Measurements from ENCODE around the gene CD248.
A peak's percentile ranks its signal among the peaks of the same experiment; 100 is the strongest.
"Not testable (repeated sequence)": the region's sequence is repeated elsewhere in the genome, so short reads cannot be mapped to it uniquely, and the experiment has no call there.

CD248 gene

GRCh38 chr11:66313321-66314185, 3.3 kb downstream of the CD248 start:
- no peak for DNase-seq

DNA sequence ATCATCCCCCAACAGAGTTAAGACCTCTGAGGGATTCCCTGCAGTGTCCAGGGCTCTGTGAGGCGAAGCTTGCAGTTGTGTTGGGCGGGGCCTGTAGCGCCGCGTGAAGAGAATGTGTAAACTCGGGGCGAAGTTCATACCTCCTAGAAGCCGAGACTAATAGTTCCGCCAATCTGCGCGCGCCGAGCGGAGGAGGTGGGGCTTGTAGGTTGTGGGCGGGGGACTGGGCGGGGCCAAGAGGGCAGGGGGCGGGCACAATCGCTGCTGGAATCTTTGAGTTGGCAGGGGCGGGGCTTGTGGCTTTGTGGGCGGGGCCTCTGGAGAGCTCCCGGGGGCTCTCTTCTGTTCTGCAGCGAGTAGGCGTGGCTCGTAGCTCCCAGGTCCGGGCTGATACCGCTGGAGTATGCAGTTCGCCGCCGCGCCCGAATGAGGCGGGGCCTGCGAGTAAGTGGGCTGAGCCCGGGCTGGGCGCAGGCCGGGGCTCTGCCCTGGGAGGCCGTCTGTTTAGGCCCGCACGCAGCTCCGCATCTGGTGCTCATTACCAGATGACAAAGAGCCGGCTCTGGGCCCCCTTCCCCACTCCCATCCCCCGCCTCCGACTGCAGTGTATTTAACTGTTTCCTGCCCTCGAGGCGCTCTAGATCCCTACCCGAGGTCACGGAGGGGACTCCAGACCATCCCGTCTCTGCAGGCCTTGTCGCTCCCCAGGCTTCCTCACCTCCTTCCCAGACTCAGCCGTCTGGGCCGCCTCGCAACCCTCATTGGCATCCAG, 4.1 kb downstream of the CD248 start:
- DNase-seq, result peak; percentile 65 to 98 (median 90)

- peak in 55 of 56 donors; percentile 54 to 92 (median 81) for DNase-seq
These were observed 4.8 kb downstream of the CD248 start for GRCh38 chr11:66311965-66312548.

DNA sequence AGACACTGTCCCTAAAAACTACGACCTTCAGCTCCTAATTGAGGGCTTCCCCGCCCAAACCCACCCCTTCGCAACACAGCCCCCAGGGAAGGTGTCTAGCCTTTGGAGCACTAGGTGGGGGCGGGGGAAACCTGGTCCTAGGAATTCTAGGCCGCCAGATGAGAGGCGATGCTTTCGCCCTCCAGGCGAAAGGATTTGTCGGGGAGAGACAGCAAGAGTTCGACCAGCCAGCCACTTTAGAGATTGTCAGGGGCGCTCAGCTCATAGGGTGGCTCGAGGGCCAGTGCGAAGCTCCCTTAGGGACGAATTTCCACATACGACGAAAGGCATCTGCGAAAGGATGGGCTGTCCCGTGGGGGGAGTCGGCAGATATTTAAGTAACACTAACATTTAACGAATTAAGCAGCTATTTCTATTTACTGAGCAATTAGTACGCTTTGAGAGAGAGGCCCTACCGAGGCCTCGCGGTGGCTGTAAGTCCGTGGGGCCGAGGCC, 5.3 kb downstream of the CD248 start:
- no peak for DNase-seq

GRCh38 chr11:66310803-66311440, 5.9 kb downstream of the CD248 start:
- DNase-seq, result not testable (repeated sequence)

DNA sequence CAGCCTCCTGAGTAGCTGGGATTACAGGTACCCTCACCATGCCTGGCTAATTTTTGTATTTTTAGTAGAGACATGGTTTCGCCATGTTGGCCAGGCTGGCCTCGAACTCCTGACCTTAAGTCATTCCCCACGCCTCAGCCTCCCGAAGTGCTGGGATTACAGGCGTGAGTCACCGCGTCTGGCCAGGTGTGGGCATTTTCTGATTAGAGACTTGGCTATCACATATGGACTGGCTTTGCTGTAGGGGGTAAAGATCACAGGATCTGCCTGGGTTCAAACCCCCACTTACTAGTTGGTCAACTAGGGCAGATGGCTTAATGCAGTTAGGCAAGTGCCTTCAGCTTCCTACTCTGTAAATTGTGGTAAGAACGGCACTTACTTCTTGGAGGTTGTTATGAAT, 6.5 kb downstream of the CD248 start:
- DNase-seq, result no peak

- DNase-seq, result no peak
These were observed 7.4 kb downstream of the CD248 start for GRCh38 chr11:66309475-66309874.

- no peak for DNase-seq
These were observed 14.2 kb downstream of the CD248 start for GRCh38 chr11:66302656-66303055.

DNA sequence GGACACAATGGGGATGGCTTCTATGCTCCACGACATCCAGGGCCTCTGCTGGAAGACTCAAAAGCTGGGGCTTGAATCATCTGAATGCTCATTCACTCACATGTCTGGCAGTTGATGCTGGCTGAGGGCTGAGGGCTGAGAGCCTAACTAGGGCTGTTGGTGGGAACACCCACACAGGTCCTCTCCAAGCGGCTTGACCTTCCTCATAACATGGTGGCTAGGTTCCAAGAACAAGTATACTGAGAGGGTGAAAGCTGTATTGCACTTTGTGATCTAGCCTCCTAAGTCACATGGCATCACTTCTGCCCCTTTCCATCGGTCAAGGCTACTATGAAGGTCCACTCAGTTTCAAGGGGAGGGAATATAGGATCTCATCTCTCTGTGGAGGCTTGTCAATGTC, 17.7 kb downstream of the CD248 start:
- DNase-seq, result no peak

DNA sequence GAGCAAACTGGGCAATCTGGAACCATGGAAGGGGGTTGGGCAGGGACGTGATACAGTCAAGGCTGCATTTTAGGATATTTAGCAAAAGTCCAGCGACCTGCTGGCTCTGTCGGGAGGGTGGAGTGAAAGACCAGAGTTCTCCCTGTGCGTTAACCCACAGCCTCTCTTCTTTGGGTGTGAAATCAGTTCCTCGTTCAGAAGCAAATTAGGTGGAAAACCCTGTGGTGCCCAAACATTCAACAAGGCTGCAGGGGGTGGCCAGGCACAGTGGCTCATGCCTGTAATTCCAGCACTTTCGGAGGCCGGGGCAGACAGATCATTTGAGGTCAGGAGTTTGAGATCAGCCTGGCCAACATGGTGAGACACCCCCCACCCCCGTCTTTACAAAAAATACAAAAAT, 19.2 kb downstream of the CD248 start:
- DNase-seq, result no peak

- no peak for DNase-seq
These were observed 21.9 kb downstream of the CD248 start for GRCh38 chr11:66294626-66295620.

DNA sequence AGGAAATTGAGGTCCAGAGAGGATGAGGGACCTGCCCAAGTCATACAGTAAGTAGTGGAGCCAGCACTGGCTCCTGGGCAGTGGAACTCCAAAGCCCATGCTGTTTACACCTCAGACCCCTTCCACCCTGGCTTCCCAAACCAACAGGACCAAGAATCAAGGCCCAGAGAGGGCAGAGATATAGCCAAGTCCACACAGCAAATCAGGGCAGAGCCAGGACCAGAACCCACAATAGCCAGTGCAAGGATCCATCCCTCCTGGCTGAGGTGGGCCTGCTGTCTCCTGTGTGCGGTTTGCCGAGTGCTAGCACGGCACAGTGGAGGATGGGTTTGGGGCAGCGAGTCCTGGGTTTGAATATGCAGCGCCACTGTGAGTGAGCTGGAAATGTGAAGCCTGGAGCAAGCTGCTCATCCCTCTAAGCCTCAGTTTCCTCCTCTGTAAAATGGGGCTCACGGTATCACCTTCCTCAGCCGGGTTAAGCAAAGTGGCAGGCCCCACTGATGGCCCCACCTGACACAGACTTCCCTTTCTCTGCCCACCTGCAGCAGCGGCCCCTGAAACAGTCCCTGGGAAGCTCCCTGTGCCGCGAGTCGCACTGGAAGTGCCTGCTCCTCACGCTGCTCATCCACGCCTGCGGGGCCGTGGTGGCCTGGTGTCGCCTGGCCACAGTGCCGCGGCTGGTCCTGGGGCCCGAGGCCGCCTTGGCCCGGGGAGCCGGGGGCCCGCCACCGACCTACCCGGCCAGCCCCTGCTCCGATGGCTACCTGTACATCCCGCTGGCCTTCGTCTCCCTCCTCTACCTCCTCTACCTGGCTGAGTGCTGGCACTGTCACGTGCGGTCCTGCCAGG, 22.8 kb downstream of the CD248 start:
- no peak for DNase-seq

GRCh38 chr11:66293352-66293751, 23.5 kb downstream of the CD248 start:
- DNase-seq, result no peak

GRCh38 chr11:66292543-66293332, 24.1 kb downstream of the CD248 start:
- peak in 11 of 56 donors; percentile 31 to 58 (median 46) for DNase-seq

DNA sequence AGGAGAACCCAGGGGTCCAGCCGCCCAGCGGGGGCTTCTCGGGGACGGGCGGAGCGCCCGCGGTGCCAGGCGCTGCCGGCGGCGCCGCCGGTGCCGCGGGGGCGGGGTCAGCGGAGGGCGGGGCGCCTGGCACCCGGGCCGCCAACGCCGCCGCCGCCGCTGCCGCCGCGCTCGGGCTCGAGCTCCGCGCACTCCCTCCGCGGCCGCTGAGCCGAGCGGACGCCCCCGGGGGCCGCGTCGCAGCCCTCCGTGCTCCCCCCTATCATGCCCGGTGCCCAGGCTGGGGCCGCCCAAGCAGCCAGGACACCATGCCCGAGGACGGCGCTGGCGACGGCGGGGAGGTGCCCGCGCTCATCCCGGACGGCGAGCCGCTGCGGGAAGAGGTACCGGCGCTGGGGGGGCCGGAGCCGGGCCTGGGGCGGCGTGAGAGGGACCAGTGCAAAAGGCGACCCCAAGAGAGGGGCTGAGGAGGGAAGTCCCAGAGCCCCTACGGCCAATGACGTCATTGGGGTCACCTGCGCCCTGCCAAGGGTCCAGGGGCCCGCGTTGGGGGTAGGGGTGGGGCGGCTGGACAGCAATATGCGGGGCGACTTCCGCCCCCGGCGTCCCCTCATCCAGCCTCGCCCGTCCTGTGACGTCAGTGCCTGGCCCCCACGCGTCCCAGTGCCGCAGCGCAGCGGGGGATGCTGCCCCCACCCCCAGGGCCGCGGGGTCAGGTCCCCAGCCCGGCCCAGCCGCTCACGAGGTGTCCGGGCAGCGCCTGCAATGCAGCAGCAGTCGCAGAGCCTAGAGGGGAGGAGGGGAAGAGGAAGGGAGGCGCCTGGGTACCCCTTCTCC, 24.9 kb downstream of the CD248 start, which contains the start of gene TMEM151A:
TSS of gene TMEM151A (plus strand) at position 189 of the 837 bp plus-strand sequence. CDS start at position 309, 120 bp downstream.
- DNase-seq, result peak in 26 of 56 donors; percentile 18 to 68 (median 44)

- peak in 6 of 56 donors; percentile 13 to 46 (median 24) for DNase-seq
These were observed 25.5 kb downstream of the CD248 start for GRCh38 chr11:66291303-66291705.

- DNase-seq, result no peak
These were observed 26.6 kb downstream of the CD248 start for GRCh38 chr11:66290330-66290621.
